ENCODE measurements around the gene PLTP. TPM values are rescaled to one million over a fixed set of nuclear protein-coding genes. Genes with fewer than 3 reads are reported as not detected.

PLTP gene
- total and polyA plus RNA-seq, 12 donors: 126 to 1,158 (median 401) TPM

DNA sequence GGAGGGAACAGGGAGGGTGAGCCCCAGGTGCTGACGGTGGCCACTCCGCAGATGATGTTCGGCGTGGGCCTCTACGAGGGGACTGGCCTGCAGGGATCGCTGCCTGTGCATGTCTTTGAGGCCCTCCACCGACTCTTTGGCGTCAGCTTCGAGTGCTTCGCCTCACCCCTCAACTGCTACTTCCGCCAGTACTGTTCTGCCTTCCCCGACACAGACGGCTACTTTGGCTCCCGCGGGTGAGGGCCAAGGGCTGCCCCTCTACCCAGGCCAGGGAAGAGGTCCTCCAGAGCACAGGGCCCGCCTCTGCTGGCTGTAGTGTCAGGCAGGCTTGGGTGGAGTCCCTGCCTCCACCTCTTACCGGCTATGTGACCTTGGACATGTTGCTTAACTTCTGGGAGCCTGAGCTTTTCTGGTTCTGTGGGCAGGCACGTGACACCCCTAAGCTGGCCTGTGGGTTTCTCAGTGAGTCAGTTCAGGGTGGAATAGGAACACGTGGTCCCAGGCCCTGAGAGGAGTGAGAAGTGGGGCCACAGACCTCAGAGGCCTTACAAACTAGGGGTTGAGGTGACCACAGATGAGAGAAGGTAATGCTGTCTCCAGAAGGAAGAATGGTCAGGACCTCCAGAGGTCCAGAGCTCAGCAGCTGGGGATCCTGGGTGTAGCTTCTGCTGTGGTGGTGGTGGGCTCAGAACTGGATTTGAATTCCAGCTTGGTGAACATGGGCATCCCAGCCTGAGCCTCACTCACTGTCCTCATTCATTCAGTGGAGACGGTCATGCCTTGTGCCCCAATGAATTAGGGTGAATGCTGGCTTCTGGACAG, 34.4 kb upstream of the PLTP start:
- no peaks in the 10 kb centered on the region for H3K9me3 ChIP-seq (replicated peaks in 1 of 3)
- DNase-seq: peak; percentile 84 to 97 (median 93)
- peaks cover 25% of the 10 kb centered on the region in 2 donors for H3K4me1 ChIP-seq (replicated peaks in 1 of 2)
- H3K4me3 ChIP-seq: no peak overlapping the region
- TF ChIP-seq CTCF (IDR thresholded peaks at IDR 0.05) (no peak), POLR2A (IDR thresholded peaks at IDR 0.05) (peak; percentile 10 to 71)
- peak overlapping the region; percentile 35 to 96 (median 90) for H3K27ac ChIP-seq
- WGBS, 4 donors: 53 to 67% (median 57%) methylated on average over 3 to 20 of the region's 20 CpGs
- H3K36me3 ChIP-seq (replicated peaks in 1 of 2): peaks cover 0 to 96% of the 10 kb centered on the region in 2 donors
- intact Hi-C loops (cut with DNase I): no loop called here
- H3K27me3 ChIP-seq: no peaks in the 10 kb centered on the region

GRCh38 chr20:45945678-45946148, 33.8 kb upstream of the PLTP start:
- 33 to 51% (median 44%) methylated on average over 3 to 13 of the region's 13 CpGs for WGBS, 4 donors
- H3K36me3 ChIP-seq (replicated peaks in 1 of 2): peaks cover 0 to 96% of the 10 kb centered on the region in 2 donors
- H3K27me3 ChIP-seq: no peaks in the 10 kb centered on the region
- intact Hi-C loops (cut with DNase I): no loop called here
- H3K4me1 ChIP-seq (replicated peaks in 1 of 2): peaks cover 25% of the 10 kb centered on the region in 2 donors
- peak; percentile 62 to 95 (median 93) for DNase-seq
- peak overlapping the region; percentile 35 to 96 (median 90) for H3K27ac ChIP-seq
- peak in 1 of 2 donors; percentile 62 for TF ChIP-seq POLR2A (IDR thresholded peaks at IDR 0.05)
- peak in 1 of 6 experiments; percentile 32 for TF ChIP-seq CTCF (IDR thresholded peaks at IDR 0.05)
- H3K4me3 ChIP-seq: no peak overlapping the region
- no peaks in the 10 kb centered on the region for H3K9me3 ChIP-seq (replicated peaks in 1 of 3)

GRCh38 chr20:45944965-45945677, 33.2 kb upstream of the PLTP start:
- peaks cover 25% of the 10 kb centered on the region in 2 donors for H3K4me1 ChIP-seq (replicated peaks in 1 of 2)
- no peaks in the 10 kb centered on the region for H3K27me3 ChIP-seq
- H3K36me3 ChIP-seq (replicated peaks in 1 of 2): peaks cover 0 to 96% of the 10 kb centered on the region in 2 donors
- peak in 2 of 6 experiments; percentile 8 to 15 for TF ChIP-seq CTCF (IDR thresholded peaks at IDR 0.05)
- no peak for TF ChIP-seq POLR2A (IDR thresholded peaks at IDR 0.05)
- WGBS, 4 donors: 71 to 81% (median 77%) methylated on average over 13 to 19 of the region's 19 CpGs
- intact Hi-C loops (cut with DNase I): loop anchor here in 1 of 2 donors (5.0 kb wide), 1 partner anchor 48 kb away; no protein-coding TSS in a partner anchor
- peak in 2 of 7 donors; percentile 7 to 33 for DNase-seq
- no peak overlapping the region for H3K4me3 ChIP-seq
- H3K9me3 ChIP-seq (replicated peaks in 1 of 3): no peaks in the 10 kb centered on the region
- peak overlapping the region; percentile 35 to 96 (median 90) for H3K27ac ChIP-seq
